ENCODE results near the gene C1orf198. TPM values are rescaled to one million over a fixed set of nuclear protein-coding genes. Genes with fewer than 3 reads are reported as not detected.

The C1orf198 gene
- total and polyA plus RNA-seq, 12 donors, result 15.2 to 59.4 (median 24.6) TPM

- no peaks in the 10 kb centered on the region for H3K27me3 ChIP-seq
- WGBS, 4 donors, result 76 to 80% (median 77%) methylated on average over 12 to 13 of the region's 13 CpGs
Observed at GRCh38 chr1:230797376-230797920, 70.9 kb downstream of the C1orf198 start.

DNA sequence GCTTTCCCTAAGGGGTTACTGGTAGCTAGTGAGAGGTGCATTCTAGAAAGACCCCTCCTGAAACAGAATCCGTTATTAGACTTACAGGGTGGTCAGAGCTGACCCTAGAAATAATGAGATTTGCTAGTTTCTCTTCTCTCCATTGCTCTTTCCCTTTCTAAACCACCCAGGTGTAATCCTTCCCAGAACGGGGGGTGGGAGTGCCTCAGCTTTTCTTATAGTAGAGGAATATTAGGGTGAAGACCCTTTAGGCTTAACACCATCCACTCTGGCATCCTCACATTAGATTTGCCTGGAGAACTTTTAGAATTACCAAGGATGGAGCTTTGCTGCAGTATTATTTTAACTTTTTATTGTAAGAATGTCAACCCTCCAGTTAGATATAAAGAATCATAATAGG is 71.7 kb downstream of the C1orf198 start:
- TF ChIP-seq POLR2A (IDR thresholded peaks at IDR 0.05), result no peak
- no peak for TF ChIP-seq CTCF (IDR thresholded peaks at IDR 0.05)
- no peaks in the 10 kb centered on the region for H3K9me3 ChIP-seq (replicated peaks in 1 of 3)
- no peak for DNase-seq
- no peaks in the 10 kb centered on the region for H3K4me1 ChIP-seq (replicated peaks in 1 of 2)
- intact Hi-C loops (cut with DNase I), result loop anchor here (5.0 to 10.0 kb wide), 3 partner anchors 118 to 418 kb away; no protein-coding TSS in a partner anchor
- H3K27ac ChIP-seq, result no peak overlapping the region
- H3K27me3 ChIP-seq, result no peaks in the 10 kb centered on the region
- WGBS, 4 donors, result 37 to 70% (median 57%) methylated on average over 2 of the region's 2 CpGs
- no peaks in the 10 kb centered on the region for H3K36me3 ChIP-seq (replicated peaks in 1 of 2)
- no peak overlapping the region for H3K4me3 ChIP-seq

More at GRCh38 chr1:230797376-230797920, 70.9 kb downstream of the C1orf198 start:
- H3K4me3 ChIP-seq, result no peak overlapping the region
- intact Hi-C loops (cut with DNase I), result loop anchor here (5.0 to 10.0 kb wide), 3 partner anchors 117 to 417 kb away; no protein-coding TSS in a partner anchor
- no peak for DNase-seq
- no peaks in the 10 kb centered on the region for H3K9me3 ChIP-seq (replicated peaks in 1 of 3)
- no peak overlapping the region for H3K27ac ChIP-seq
- no peaks in the 10 kb centered on the region for H3K4me1 ChIP-seq (replicated peaks in 1 of 2)
- no peaks in the 10 kb centered on the region for H3K36me3 ChIP-seq (replicated peaks in 1 of 2)
- no peak for TF ChIP-seq CTCF (IDR thresholded peaks at IDR 0.05)
- no peak for TF ChIP-seq POLR2A (IDR thresholded peaks at IDR 0.05)

- H3K36me3 ChIP-seq (replicated peaks in 1 of 2), result no peaks in the 10 kb centered on the region
- intact Hi-C loops (cut with DNase I), result loop anchor here (5.0 to 10.0 kb wide), 3 partner anchors 120 to 420 kb away; no protein-coding TSS in a partner anchor
- DNase-seq, result no peak
- H3K4me1 ChIP-seq (replicated peaks in 1 of 2), result no peaks in the 10 kb centered on the region
- no peaks in the 10 kb centered on the region for H3K27me3 ChIP-seq
- TF ChIP-seq CTCF (IDR thresholded peaks at IDR 0.05) (no peak), POLR2A (IDR thresholded peaks at IDR 0.05) (no peak)
- H3K4me3 ChIP-seq, result no peak overlapping the region
- no peaks in the 10 kb centered on the region for H3K9me3 ChIP-seq (replicated peaks in 1 of 3)
- H3K27ac ChIP-seq, result no peak overlapping the region
- 86 to 93% (median 88%) methylated on average over 12 to 19 of the region's 19 CpGs for WGBS, 4 donors
Observed at GRCh38 chr1:230794871-230795605, 73.3 kb downstream of the C1orf198 start.

- Histone ChIP-seq H3K9me3 (replicated peaks in 1 of 3) (no peaks in the 10 kb centered on the region), H3K27ac (no peak overlapping the region), H3K4me1 (replicated peaks in 1 of 2) (no peaks in the 10 kb centered on the region), H3K27me3 (no peaks in the 10 kb centered on the region), H3K4me3 (no peak overlapping the region), H3K36me3 (replicated peaks in 1 of 2) (no peaks in the 10 kb centered on the region)
- WGBS, 4 donors, result 52 to 100% (median 66%) methylated on average over 2 to 5 of the region's 5 CpGs
- no peak for DNase-seq
- TF ChIP-seq POLR2A (IDR thresholded peaks at IDR 0.05) (no peak), CTCF (IDR thresholded peaks at IDR 0.05) (no peak)
- intact Hi-C loops (cut with DNase I), result loop anchor here in 1 of 2 donors (10.0 kb wide), 2 partner anchors 120 to 420 kb away; no protein-coding TSS in a partner anchor
Observed at GRCh38 chr1:230794431-230794830, 73.9 kb downstream of the C1orf198 start.
